K562 (cell line): ENCODE measurements around the gene NEK2. TPM values are rescaled to one million over a fixed set of nuclear protein-coding genes. Genes with fewer than 3 reads are reported as not detected.

Experiments used
- ATF4 ChIP-seq: fragments of 450-650 bp; formaldehyde crosslinking; IDR thresholded peaks from 2 replicates; pipeline ENCODE4 v1.4.0; 2022; ENCODE audit warnings: mild to moderate bottlenecking, moderate library complexity
- CBFB ChIP-seq: sonication (generic); formaldehyde crosslinking; IDR thresholded peaks from 2 replicates; pipeline ENCODE4 v1.4.0; 2020; ENCODE audit warnings: mild to moderate bottlenecking, missing genetic modification reagents
- CEBPG ChIP-seq, 3 experiments: fragments of 200-800 bp in 1 of 3; sonication (Bioruptor generic) in 1 of 3; sonication (generic) in 1 of 3; formaldehyde crosslinking in 1 of 3; IDR thresholded peaks in 2 of 3; conservative IDR thresholded peaks in 1 of 3; 2 replicates each; pipeline versions ENCODE4 v1.6.1 to v1.8.0; 2016 to 2022; ENCODE audit warnings: missing compliant biosample characterization in 2 of 3, missing genetic modification characterization in 2 of 3, mild to moderate bottlenecking in 1 of 3, missing genetic modification reagents in 1 of 3
- CHCHD3 ChIP-seq: fragments of 250-450 bp; sonication (Bioruptor Pico); IDR thresholded peaks from 2 replicates; pipeline ENCODE4 v2.1.2; 2022; ENCODE audit warnings: mild to moderate bottlenecking
- DIDO1 ChIP-seq: fragments of 450-650 bp; IDR thresholded peaks from 2 replicates; pipeline ENCODE4 v1.6.1; 2016; ENCODE audit warnings: low read depth, missing biosample characterization, missing genetic modification characterization
- E2F5 ChIP-seq: sonication (generic); formaldehyde crosslinking; IDR thresholded peaks from 2 replicates; pipeline ENCODE4 v1.8.0; 2022; ENCODE audit warnings: mild to moderate bottlenecking, missing genetic modification reagents
- ELF2 ChIP-seq: fragments of 250-450 bp; sonication (Bioruptor Pico); IDR thresholded peaks from 2 replicates; pipeline ENCODE4 v1.5.0; 2021; ENCODE audit warnings: mild to moderate bottlenecking
- FOXA1 ChIP-seq: fragments of 450-650 bp; IDR thresholded peaks from 2 replicates; pipeline ENCODE4 v1.6.1; 2016; ENCODE audit warnings: mild to moderate bottlenecking, borderline replicate concordance
- FOXP4 ChIP-seq: sonication (generic); formaldehyde crosslinking; IDR thresholded peaks from 2 replicates; pipeline ENCODE4 v1.8.0; 2022; ENCODE audit warnings: mild to moderate bottlenecking, missing genetic modification reagents, borderline replicate concordance
- GATAD2B ChIP-seq: fragments of 450-650 bp; IDR thresholded peaks from 2 replicates; pipeline ENCODE4 v1.6.1; 2017; ENCODE audit warnings: mild to moderate bottlenecking, borderline replicate concordance
- HNRNPH1 ChIP-seq: fragments of 200-400 bp; formaldehyde crosslinking; optimal IDR thresholded peaks from 2 replicates; pipeline ENCODE3; 2017; ENCODE audit warnings: low read depth, mild to moderate bottlenecking, low read length, moderate library complexity
- KLF6 ChIP-seq: fragments of 250-450 bp; sonication (Bioruptor Pico); IDR thresholded peaks from 2 replicates; pipeline ENCODE4 v1.4.0; 2020; ENCODE audit warnings: mild to moderate bottlenecking, moderate library complexity, borderline replicate concordance
- MXI1 ChIP-seq: IDR thresholded peaks from 2 replicates; pipeline ENCODE4 v1.6.1; 2011; ENCODE audit warnings: low read depth, mild to moderate bottlenecking, improper control_type of control experiment, low read length
- PHF8 ChIP-seq: fragments of 200-600 bp; sonication (generic); IDR thresholded peaks from 2 replicates; pipeline ENCODE4 v1.6.1; 2012; ENCODE audit warnings: mixed run types, mild to moderate bottlenecking, inconsistent platforms, low read length, moderate library complexity, borderline replicate concordance
- PURB ChIP-seq: sonication (generic); formaldehyde crosslinking; IDR thresholded peaks from 2 replicates; pipeline ENCODE4 v1.9.0; 2021; ENCODE audit warnings: low read depth, mild to moderate bottlenecking, missing genetic modification reagents
- RFX7 ChIP-seq: fragments of 250-450 bp; sonication (Bioruptor Pico); IDR thresholded peaks from 2 replicates; pipeline ENCODE4 v1.5.1; 2021; ENCODE audit warnings: mild to moderate bottlenecking
- ZFP91 ChIP-seq: sonication (generic); formaldehyde crosslinking; IDR thresholded peaks from 2 replicates; pipeline ENCODE4 v1.8.0; 2022; ENCODE audit warnings: mild to moderate bottlenecking, missing genetic modification reagents
- ZNF253 ChIP-seq: fragments of 250-450 bp; sonication (Bioruptor Pico); conservative IDR thresholded peaks from 2 replicates; pipeline ENCODE4 v1.6.1; 2021; ENCODE audit warnings: mild to moderate bottlenecking
- ZNF274 ChIP-seq: IDR thresholded peaks from 2 replicates; pipeline ENCODE4 v1.6.1; 2011; ENCODE audit warnings: low read depth, mild to moderate bottlenecking, low read length, moderate library complexity, borderline replicate concordance
- ZNF780A ChIP-seq: fragments of 250-450 bp; sonication (Bioruptor Pico); IDR thresholded peaks from 2 replicates; pipeline ENCODE4 v1.5.0; 2021; ENCODE audit warnings: mild to moderate bottlenecking
- polyA plus RNA-seq, 8 experiments: library from polyadenylated mRNA; depleted of rRNA in 4 of 8; stranded (reverse) in 5 of 8; unstranded in 3 of 8; fragments of >200 nt; fragmentation: Nextera tagmentation in 2 of 8; fragmentation: Illumina TruSeq in 1 of 8; extraction: Ambion mirVana in 2 of 8; extraction: Trizol in 1 of 8; gene quantifications; 2 replicates each; pipeline versions ENCODE4 v1.2.1 to v1.2.3, GENCODE V29; 2011 to 2014; ENCODE audit warnings: inconsistent platforms in 1 of 8, missing spikeins in 1 of 8
- total RNA-seq, 7 experiments: library from RNA; depleted of rRNA in 6 of 7; stranded (reverse); fragments of >200 nt in 6 of 7; fragmentation: Illumina TruSeq in 2 of 7; extraction: Trizol in 2 of 7; gene quantifications; 2 replicates each; pipeline versions ENCODE4 v1.2.1 to v1.2.3, GENCODE V29; 2011 to 2021; ENCODE audit warnings: low replicate concordance in 1 of 7
- TF ChIP-seq, protein P1 (sequence below): fragments of 450-650 bp; formaldehyde crosslinking; IDR thresholded peaks from 2 replicates; pipeline ENCODE4 v1.4.0; 2022; ENCODE audit warnings: missing genetic modification characterization

Gene NEK2
- total and polyA plus RNA-seq, 9 of the 15 experiments (the other 6 are each of a cell fraction or from before 2014, with no cell fraction given): 30.0 to 74.7 (median 66.4) TPM

GRCh38 chr1:211698161-211699026, 23.0 kb upstream of the NEK2 start (continued):
- TF ChIP-seq ZFP91 (CRISPR knock-in tag): no peak; the same call in 1 of the 2 replicates
- no peak for TF ChIP-seq CHCHD3 (CRISPR knock-in tag)
- no peak for TF ChIP-seq RFX7 (CRISPR knock-in tag)
- no peak for TF ChIP-seq PURB
- TF ChIP-seq CBFB (CRISPR knock-in tag): no peak
- TF ChIP-seq MXI1: no peak
- TF ChIP-seq HNRNPH1: no peak
- no peak for TF ChIP-seq E2F5 (CRISPR knock-in tag)
- TF ChIP-seq CEBPG (CRISPR knock-in tag; IDR thresholded peaks at IDR 0.05): no peak
- TF ChIP-seq CEBPG (tag; conservative IDR thresholded peaks at IDR 0.05 in 1 of 2, IDR thresholded peaks at IDR 0.05 in 1 of 2): no peak
- TF ChIP-seq ZNF274: no peak
- TF ChIP-seq, protein P1, sequence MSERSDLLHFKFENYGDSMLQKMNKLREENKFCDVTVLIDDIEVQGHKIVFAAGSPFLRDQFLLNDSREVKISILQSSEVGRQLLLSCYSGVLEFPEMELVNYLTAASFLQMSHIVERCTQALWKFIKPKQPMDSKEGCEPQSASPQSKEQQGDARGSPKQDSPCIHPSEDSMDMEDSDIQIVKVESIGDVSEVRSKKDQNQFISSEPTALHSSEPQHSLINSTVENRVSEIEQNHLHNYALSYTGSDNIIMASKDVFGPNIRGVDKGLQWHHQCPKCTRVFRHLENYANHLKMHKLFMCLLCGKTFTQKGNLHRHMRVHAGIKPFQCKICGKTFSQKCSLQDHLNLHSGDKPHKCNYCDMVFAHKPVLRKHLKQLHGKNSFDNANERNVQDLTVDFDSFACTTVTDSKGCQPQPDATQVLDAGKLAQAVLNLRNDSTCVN (CRISPR knock-in tag): no peak
- TF ChIP-seq ATF4: 0 out of 2 replicates have a peak, but pooled peaks have one; percentile 33
- no peak for TF ChIP-seq ZNF780A (CRISPR knock-in tag)
- no peak for TF ChIP-seq ZNF253 (CRISPR knock-in tag)
- no peak for TF ChIP-seq FOXA1
- no peak for TF ChIP-seq GATAD2B
- TF ChIP-seq ELF2 (CRISPR knock-in tag): no peak
- TF ChIP-seq DIDO1: no peak
- no peak for TF ChIP-seq KLF6 (CRISPR knock-in tag)
- TF ChIP-seq PHF8: no peak
- TF ChIP-seq FOXP4 (CRISPR knock-in tag): no peak
